WTC11 (cell line): Measurements from ENCODE around the gene RTCB. TPM values are rescaled to one million over a fixed set of nuclear protein-coding genes. Genes with fewer than 3 reads are reported as not detected.
A peak's percentile ranks its signal among the peaks of the same experiment; 100 is the strongest.
"Not testable (repeated sequence)": the region's sequence is repeated elsewhere in the genome, so short reads cannot be mapped to it uniquely, and the experiment has no call there.

Experiments used
- ATAC-seq: fragments of 200-7000 bp; cut with Tn5 transposase; 2 replicates; pipeline ENCODE4 v1.10.0; 2021; ENCODE audit warnings: mild to moderate bottlenecking, moderate library complexity
- CTCF ChIA-PET: fragments of 300-600 bp; sonication (Branson Sonifier 250); formaldehyde crosslinking; loops from one replicate; lab custom pipeline; 2021; ENCODE audit warnings: antibody characterized with exemption; lab: Charles Lee
- POLR2A ChIA-PET: fragments of 350-600 bp; sonication (Branson Sonifier 250); formaldehyde crosslinking; loops from one replicate; lab custom pipeline; 2021; ENCODE audit warnings: antibody characterized with exemption; lab: Charles Lee
- DNase-seq: peaks from one replicate; pipeline ENCODE4 v3.0.0; 2021; ENCODE audit warnings: low spot score
- H3K27ac Mint-ChIP-seq: 2 replicates; pipeline ENCODE4 v1.8.0; 2021; ENCODE audit warnings: mixed read lengths
- H3K27me3 Mint-ChIP-seq: 2 replicates; pipeline ENCODE4 v1.8.0; 2021; ENCODE audit warnings: low read depth, mild to moderate bottlenecking, moderate library complexity, mixed read lengths
- H3K36me3 Mint-ChIP-seq: 2 replicates; pipeline ENCODE4 v1.8.0; 2021; ENCODE audit warnings: mixed read lengths
- H3K4me1 Mint-ChIP-seq: 2 replicates; pipeline ENCODE4 v1.8.0; 2022; ENCODE audit warnings: mixed read lengths
- H3K4me3 Mint-ChIP-seq: 2 replicates; pipeline ENCODE4 v1.8.0; 2021; ENCODE audit warnings: mild to moderate bottlenecking, moderate library complexity, mixed read lengths
- H3K9me3 Mint-ChIP-seq: 2 replicates; pipeline ENCODE4 v1.8.0; 2021; ENCODE audit warnings: mixed read lengths
- CBFB ChIP-seq: sonication (generic); formaldehyde crosslinking; IDR thresholded peaks from 2 replicates; pipeline ENCODE4 v1.8.1; 2022; ENCODE audit warnings: mild to moderate bottlenecking, low read depth, missing genetic modification reagents
- CDX4 ChIP-seq: fragments of 250-450 bp; sonication (Bioruptor Pico); IDR thresholded peaks from 2 replicates; pipeline ENCODE4 v1.9.0; 2021; ENCODE audit warnings: moderate library complexity, mild to moderate bottlenecking, inconsistent platforms, borderline replicate concordance
- E2F4 ChIP-seq: sonication (generic); formaldehyde crosslinking; IDR thresholded peaks from 2 replicates; pipeline ENCODE4 v1.8.1; 2022; ENCODE audit warnings: low read depth, mild to moderate bottlenecking, moderate library complexity, missing genetic modification reagents, borderline replicate concordance
- ETV6 ChIP-seq: sonication (generic); formaldehyde crosslinking; IDR thresholded peaks from 2 replicates; pipeline ENCODE4 v1.8.1; 2022; ENCODE audit warnings: mild to moderate bottlenecking, missing genetic modification reagents
- FOXJ3 ChIP-seq: sonication (generic); formaldehyde crosslinking; IDR thresholded peaks from 2 replicates; pipeline ENCODE4 v1.9.0; 2021; ENCODE audit warnings: missing genetic modification reagents, mild to moderate bottlenecking, borderline replicate concordance
- FOXK1 ChIP-seq: sonication (generic); formaldehyde crosslinking; IDR thresholded peaks from 2 replicates; pipeline ENCODE4 v1.8.0; 2022; ENCODE audit warnings: mild to moderate bottlenecking, moderate library complexity, missing genetic modification reagents
- FOXP1 ChIP-seq: sonication (generic); formaldehyde crosslinking; IDR thresholded peaks from 2 replicates; pipeline ENCODE4 v1.8.0; 2022; ENCODE audit warnings: missing genetic modification reagents, mild to moderate bottlenecking, moderate library complexity, borderline replicate concordance
- GABPB1 ChIP-seq: sonication (generic); formaldehyde crosslinking; IDR thresholded peaks from 2 replicates; pipeline ENCODE4 v1.8.1; 2023; ENCODE audit warnings: mild to moderate bottlenecking, missing genetic modification reagents
- JUN ChIP-seq: sonication (generic); formaldehyde crosslinking; IDR thresholded peaks from 2 replicates; pipeline ENCODE4 v1.8.0; 2023; ENCODE audit warnings: mild to moderate bottlenecking, missing genetic modification reagents
- KAT7 ChIP-seq: sonication (generic); formaldehyde crosslinking; IDR thresholded peaks from 2 replicates; pipeline ENCODE4 v1.8.1; 2023; ENCODE audit warnings: missing genetic modification reagents, mild to moderate bottlenecking, borderline replicate concordance
- NFATC4 ChIP-seq: fragments of 250-450 bp; sonication (Bioruptor Pico); IDR thresholded peaks from 2 replicates; pipeline ENCODE4 v1.9.0; 2021; ENCODE audit warnings: mild to moderate bottlenecking
- RORB ChIP-seq: fragments of 250-450 bp; sonication (Bioruptor Pico); IDR thresholded peaks from 2 replicates; pipeline ENCODE4 v1.9.0; 2021; ENCODE audit warnings: mild to moderate bottlenecking
- SMAD3 ChIP-seq: sonication (generic); formaldehyde crosslinking; IDR thresholded peaks from 2 replicates; pipeline ENCODE4 v1.8.0; 2022; ENCODE audit warnings: missing genetic modification reagents, mild to moderate bottlenecking, borderline replicate concordance
- SMAD4 ChIP-seq: sonication (generic); formaldehyde crosslinking; IDR thresholded peaks from 2 replicates; pipeline ENCODE4 v1.8.0; 2022; ENCODE audit warnings: mild to moderate bottlenecking, missing genetic modification reagents
- ZNF425 ChIP-seq: fragments of 250-450 bp; sonication (Bioruptor Pico); conservative IDR thresholded peaks from 2 replicates; pipeline ENCODE4 v1.9.0; 2021; ENCODE audit warnings: mild to moderate bottlenecking
- total RNA-seq: library from RNA; stranded (reverse); gene quantifications from 3 replicates; pipeline ENCODE4 v1.2.3, GENCODE V29; 2021
- TF ChIP-seq, protein P1 (sequence below): fragments of 250-450 bp; sonication (Bioruptor Pico); IDR thresholded peaks from 2 replicates; pipeline ENCODE4 v1.9.0; 2021; ENCODE audit warnings: mild to moderate bottlenecking
- TF ChIP-seq, protein P2 (sequence below): sonication (generic); formaldehyde crosslinking; IDR thresholded peaks from 2 replicates; pipeline ENCODE4 v1.8.0; 2022; ENCODE audit warnings: mild to moderate bottlenecking, missing genetic modification reagents
- TF ChIP-seq, protein P3 (sequence below): sonication (generic); formaldehyde crosslinking; IDR thresholded peaks from 2 replicates; pipeline ENCODE4 v1.8.1; 2023; ENCODE audit warnings: mild to moderate bottlenecking, missing genetic modification reagents
- TF ChIP-seq, protein P4 (sequence below): sonication (generic); formaldehyde crosslinking; IDR thresholded peaks from 2 replicates; pipeline ENCODE4 v1.8.0; 2023; ENCODE audit warnings: missing genetic modification reagents

Gene RTCB
- total RNA-seq, 1 experiment from 2014 or later, result 106 TPM

DNA sequence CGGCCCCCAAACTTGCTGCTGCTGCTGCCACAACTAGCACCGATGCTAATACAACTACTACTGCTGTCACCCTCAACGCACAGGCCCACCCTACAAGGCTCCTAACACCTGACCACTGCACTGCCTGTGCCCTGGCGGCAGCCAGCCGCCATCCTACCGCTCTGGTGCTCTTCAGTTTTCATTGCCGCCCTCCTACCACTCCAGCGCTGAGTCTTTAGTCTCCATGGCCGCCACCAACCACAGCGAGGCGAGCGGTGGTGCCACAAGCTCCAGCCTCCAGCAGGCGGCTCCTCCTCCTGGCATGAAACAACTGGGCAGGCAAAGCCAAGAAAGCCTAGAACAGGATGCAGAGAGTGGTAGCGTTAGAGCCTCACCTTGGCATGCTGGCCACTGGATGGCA lies 59.4 kb downstream of the RTCB start:
- POLR2A ChIA-PET, result no interaction called here
- H3K9me3 Mint-ChIP-seq, result peaks cover 11% of the 10 kb centered on the region
- no peak; the same call in 1 of the 2 replicates for ATAC-seq
- H3K4me3 Mint-ChIP-seq, result no peak overlapping the region
- no peaks in the 10 kb centered on the region for H3K36me3 Mint-ChIP-seq
- 0 out of 2 replicates have a peak overlapping the region, but pooled peaks have one; percentile 26 for H3K27ac Mint-ChIP-seq
- no peak for DNase-seq
- TF ChIP-seq SMAD4 (CRISPR knock-in tag) (no peak), KAT7 (CRISPR knock-in tag) (no peak), NFATC4 (no peak), SMAD3 (CRISPR knock-in tag) (no peak), JUN (CRISPR knock-in tag) (no peak), ETV6 (CRISPR knock-in tag) (no peak), E2F4 (CRISPR knock-in tag) (no peak), ZNF425 (CRISPR knock-in tag) (no peak), CBFB (no peak), CDX4 (CRISPR knock-in tag) (no peak), GABPB1 (CRISPR knock-in tag) (no peak), FOXJ3 (no peak), RORB (CRISPR knock-in tag) (no peak), FOXK1 (CRISPR knock-in tag) (no peak), FOXP1 (CRISPR knock-in tag) (no peak)
- TF ChIP-seq, protein P1, sequence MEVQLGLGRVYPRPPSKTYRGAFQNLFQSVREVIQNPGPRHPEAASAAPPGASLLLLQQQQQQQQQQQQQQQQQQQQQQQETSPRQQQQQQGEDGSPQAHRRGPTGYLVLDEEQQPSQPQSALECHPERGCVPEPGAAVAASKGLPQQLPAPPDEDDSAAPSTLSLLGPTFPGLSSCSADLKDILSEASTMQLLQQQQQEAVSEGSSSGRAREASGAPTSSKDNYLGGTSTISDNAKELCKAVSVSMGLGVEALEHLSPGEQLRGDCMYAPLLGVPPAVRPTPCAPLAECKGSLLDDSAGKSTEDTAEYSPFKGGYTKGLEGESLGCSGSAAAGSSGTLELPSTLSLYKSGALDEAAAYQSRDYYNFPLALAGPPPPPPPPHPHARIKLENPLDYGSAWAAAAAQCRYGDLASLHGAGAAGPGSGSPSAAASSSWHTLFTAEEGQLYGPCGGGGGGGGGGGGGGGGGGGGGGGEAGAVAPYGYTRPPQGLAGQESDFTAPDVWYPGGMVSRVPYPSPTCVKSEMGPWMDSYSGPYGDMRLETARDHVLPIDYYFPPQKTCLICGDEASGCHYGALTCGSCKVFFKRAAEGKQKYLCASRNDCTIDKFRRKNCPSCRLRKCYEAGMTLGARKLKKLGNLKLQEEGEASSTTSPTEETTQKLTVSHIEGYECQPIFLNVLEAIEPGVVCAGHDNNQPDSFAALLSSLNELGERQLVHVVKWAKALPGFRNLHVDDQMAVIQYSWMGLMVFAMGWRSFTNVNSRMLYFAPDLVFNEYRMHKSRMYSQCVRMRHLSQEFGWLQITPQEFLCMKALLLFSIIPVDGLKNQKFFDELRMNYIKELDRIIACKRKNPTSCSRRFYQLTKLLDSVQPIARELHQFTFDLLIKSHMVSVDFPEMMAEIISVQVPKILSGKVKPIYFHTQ (CRISPR knock-in tag), result no peak
- TF ChIP-seq, protein P2, sequence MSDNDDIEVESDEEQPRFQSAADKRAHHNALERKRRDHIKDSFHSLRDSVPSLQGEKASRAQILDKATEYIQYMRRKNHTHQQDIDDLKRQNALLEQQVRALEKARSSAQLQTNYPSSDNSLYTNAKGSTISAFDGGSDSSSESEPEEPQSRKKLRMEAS (CRISPR knock-in tag), result no peak
- TF ChIP-seq, protein P3, sequence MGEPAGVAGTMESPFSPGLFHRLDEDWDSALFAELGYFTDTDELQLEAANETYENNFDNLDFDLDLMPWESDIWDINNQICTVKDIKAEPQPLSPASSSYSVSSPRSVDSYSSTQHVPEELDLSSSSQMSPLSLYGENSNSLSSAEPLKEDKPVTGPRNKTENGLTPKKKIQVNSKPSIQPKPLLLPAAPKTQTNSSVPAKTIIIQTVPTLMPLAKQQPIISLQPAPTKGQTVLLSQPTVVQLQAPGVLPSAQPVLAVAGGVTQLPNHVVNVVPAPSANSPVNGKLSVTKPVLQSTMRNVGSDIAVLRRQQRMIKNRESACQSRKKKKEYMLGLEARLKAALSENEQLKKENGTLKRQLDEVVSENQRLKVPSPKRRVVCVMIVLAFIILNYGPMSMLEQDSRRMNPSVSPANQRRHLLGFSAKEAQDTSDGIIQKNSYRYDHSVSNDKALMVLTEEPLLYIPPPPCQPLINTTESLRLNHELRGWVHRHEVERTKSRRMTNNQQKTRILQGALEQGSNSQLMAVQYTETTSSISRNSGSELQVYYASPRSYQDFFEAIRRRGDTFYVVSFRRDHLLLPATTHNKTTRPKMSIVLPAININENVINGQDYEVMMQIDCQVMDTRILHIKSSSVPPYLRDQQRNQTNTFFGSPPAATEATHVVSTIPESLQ (CRISPR knock-in tag), result no peak
- TF ChIP-seq, protein P4, sequence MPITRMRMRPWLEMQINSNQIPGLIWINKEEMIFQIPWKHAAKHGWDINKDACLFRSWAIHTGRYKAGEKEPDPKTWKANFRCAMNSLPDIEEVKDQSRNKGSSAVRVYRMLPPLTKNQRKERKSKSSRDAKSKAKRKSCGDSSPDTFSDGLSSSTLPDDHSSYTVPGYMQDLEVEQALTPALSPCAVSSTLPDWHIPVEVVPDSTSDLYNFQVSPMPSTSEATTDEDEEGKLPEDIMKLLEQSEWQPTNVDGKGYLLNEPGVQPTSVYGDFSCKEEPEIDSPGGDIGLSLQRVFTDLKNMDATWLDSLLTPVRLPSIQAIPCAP (CRISPR knock-in tag), result no peak
- TF ChIP-seq, all 79 proteins: peak for 0
- Mint-ChIP-seq H3K4me1 (peaks cover 29% of the 10 kb centered on the region), H3K27me3 (no peaks in the 10 kb centered on the region)
- CTCF ChIA-PET, result interaction anchor here (0.6 kb wide), 1 partner anchor 148 kb away, joined by 3 read pairs; the partner anchor contains the start of gene RFPL2

GRCh38 chr22:32351875-32352274 lies 60.2 kb downstream of the RTCB start:
- H3K27me3 Mint-ChIP-seq, H3K36me3 Mint-ChIP-seq, H3K27ac Mint-ChIP-seq, ATAC-seq, H3K4me3 Mint-ChIP-seq, DNase-seq, POLR2A ChIA-PET: not testable (repeated sequence)
- Mint-ChIP-seq H3K9me3 (peaks cover 14% of the 10 kb centered on the region), H3K4me1 (peaks cover 25% of the 10 kb centered on the region)
- CTCF ChIA-PET, result interaction anchor here (0.6 kb wide), 1 partner anchor 147 kb away, joined by 3 read pairs; the partner anchor contains the start of gene RFPL2
